HG03045 (cell line): ENCODE results near the gene MTMR3.
"Not testable (repeated sequence)": the region's sequence is repeated elsewhere in the genome, so short reads cannot be mapped to it uniquely, and the experiment has no call there.

Experiments used
- ATAC-seq: cut with Tn5 transposase; IDR thresholded peaks from one replicate; pipeline ENCODE4 v1.9.1; 2021; ENCODE audit warnings: mild to moderate bottlenecking, moderate library complexity; ENCODE audit not compliant: unreplicated experiment

Gene MTMR3

DNA sequence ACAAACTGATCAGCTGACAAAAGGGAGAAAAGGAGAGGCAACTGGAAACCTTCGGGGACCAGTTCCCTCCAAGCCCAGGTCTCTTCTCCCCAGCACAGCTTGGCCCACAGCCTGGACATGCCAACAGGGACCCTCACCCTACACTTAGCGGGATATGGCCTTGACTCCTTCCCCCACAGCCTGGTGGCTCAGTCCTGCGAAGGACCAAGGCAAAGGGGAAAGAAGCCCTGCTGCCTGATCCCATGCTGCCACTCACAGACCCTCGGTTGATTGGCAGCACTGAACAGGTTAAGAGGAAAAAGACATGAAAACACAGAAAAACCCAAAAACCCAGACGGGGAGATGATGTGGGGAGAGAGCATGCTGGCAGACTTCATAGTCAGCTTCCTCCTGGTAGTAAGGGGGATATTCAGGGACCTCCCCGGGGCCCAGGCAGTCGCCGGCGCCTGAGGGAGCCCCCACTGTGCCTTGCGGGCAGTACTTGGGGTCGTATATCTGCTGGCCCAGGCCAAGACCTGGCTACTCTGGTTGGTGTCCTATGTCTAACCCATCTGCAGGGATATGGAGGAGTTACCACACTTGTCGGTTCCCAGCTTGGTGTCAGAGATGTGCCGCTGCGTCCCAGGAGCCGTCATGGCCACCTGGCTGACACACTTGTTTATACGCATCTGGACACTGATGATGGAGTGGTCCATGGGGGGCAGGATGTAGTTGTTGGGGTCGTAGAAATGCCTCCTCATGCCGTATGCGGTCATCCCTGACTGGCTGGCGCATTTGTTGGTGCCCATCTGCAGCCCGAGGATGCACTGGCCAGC lies 163.1 kb downstream of the MTMR3 start:
- no peak for ATAC-seq

DNA sequence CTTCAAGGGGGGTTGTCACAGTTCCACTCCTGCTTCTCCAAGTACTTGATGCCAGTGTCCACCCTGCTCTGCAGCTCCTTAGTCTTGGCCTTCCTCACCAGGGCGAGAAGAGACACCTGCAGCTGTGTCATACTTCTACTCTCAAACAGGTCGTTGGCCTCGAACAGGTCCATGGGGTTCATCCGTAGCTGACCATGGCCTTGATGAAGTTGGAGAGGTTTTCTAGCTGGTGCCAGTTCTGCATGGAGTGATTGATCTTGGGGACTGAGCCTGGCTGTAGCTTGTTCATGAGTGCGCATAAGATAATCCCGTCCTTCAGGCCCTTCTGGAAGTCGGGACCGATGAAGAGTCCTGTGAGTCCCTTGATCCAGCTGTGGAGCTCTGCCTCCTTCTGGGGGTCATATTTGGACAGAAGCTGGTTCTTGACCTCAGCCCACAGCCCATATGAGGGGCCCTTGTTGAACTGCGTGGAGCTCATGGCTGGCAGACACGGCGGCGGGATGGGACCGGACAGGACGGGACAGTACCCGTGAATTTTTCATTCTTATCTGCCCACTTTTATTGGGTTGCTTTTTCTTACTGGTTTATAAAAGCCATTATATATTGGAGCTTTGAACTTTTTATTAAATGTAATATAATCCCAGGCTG lies 163.9 kb downstream of the MTMR3 start:
- no peak for ATAC-seq

DNA sequence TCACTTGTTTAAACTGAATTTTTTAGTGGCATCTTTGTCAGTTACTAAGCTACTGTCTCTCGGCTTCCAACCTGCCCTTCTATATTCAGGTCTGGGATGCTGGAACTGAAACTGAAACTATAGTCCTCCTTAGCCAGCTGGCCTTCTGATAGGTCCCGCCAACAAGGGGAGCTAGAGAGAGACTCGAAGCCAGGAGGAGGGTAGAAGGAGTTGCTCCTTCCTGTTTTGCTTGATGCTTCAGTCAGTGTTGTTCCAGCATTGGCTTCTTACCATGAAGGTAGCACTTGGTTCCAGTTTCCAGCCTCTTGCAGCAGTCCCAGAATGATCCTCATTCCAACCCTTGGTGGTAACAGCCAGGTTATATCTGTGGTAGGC lies 164.4 kb downstream of the MTMR3 start:
- no peak for ATAC-seq

DNA sequence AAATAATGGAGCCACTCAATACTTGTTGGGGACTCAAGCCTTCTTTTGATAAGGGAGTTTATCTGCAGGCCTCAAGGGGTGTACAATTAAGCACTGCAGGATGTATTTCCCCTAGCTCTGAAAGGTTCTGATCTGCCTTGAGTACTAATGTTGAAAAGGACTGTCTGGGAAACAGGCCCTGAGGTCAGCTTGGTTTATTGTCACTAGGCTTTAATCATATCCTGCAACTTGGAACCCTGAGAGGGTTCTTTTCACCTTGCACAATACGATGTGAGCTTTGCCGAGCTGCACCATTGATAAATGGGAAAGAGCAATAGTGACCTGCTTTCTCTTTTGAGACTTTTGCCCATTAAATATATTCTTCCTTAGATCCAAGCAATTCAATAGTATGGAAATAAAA lies 165.7 kb downstream of the MTMR3 start:
- ATAC-seq, result no peak

DNA sequence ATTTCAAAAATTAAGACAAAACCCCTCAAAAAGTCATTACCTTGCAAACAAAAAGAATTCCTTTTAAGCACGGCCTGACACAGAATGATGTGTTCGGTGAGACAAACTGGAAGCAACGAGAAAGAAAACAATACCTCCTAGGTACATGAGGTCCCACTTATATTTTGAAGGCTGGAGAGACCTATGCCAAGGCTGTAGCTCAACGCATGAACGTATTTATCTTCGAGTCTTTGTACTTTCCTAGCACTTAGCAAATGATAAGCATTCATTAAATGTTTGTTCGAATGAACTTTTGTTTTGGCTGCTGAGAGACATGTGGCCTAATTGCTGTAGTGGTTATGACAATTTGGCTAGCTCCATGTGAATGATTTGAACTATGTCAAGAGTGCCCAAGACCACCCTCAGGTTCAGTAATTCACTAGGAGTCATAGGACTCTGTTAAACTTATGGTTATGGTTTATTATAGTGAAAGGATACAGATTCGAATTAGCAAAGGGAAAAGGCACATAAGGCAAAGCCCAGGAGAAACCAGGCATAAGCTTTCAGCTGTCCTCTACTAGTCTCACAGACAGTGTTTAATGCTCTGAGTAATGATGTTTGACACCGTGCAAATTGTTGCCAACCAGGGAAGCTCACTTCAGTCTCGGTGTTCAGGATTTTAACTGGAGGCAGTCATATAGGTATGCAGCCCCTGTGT lies 171.2 kb downstream of the MTMR3 start:
- no peak for ATAC-seq

DNA sequence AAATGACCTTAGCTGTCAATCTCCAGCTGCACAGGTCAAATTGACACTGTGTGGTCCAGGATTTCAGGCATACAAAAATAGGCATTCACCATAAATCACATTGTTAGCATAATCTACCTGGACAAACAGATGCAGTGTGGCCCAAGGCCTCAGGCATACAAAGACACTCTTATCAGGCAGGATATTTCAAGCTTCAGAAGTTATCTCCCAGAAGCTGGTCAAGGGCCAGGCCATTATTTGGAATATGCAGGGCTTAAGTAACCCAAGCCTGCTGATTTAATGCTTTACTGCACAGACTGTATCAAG lies 171.7 kb downstream of the MTMR3 start:
- ATAC-seq, result no peak

DNA sequence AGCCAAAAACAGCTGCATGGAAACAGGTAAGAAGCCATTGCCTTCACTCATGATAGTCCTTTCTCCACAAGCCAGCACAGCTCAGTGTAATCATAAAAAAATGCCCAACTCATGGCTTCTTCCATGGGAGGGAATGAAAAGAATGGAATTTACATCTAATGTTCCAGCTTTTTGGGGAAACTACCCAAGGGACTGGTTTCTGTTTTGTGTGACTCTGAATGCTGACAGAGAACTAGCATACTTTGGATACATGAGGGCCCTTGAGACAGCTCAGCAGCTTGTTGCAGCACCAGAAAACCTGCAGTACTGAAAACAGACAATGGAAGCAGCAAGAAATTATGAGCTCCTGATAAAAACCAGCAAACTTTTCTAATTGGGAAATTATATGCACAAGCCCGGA lies 173.0 kb downstream of the MTMR3 start:
- no peak for ATAC-seq

DNA sequence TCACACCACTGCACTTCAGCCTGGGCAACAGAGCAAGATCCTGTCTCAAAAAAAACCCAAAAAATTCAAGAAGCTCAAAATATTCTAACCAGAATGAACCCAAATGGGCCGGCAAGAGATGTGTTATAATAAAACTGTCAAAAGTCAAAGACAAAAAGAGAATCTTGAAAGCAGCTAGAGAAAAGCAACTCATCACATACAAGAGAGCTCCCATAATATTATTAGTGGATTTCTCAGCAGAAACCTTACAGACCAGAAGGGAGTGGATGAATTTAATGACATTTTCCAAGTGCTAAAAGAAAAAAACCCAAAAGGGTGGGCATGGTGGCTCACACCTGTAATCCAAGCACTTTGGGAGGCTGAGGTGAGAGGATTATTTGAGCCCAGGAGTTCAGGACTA lies 174.4 kb downstream of the MTMR3 start:
- ATAC-seq, result no peak

DNA sequence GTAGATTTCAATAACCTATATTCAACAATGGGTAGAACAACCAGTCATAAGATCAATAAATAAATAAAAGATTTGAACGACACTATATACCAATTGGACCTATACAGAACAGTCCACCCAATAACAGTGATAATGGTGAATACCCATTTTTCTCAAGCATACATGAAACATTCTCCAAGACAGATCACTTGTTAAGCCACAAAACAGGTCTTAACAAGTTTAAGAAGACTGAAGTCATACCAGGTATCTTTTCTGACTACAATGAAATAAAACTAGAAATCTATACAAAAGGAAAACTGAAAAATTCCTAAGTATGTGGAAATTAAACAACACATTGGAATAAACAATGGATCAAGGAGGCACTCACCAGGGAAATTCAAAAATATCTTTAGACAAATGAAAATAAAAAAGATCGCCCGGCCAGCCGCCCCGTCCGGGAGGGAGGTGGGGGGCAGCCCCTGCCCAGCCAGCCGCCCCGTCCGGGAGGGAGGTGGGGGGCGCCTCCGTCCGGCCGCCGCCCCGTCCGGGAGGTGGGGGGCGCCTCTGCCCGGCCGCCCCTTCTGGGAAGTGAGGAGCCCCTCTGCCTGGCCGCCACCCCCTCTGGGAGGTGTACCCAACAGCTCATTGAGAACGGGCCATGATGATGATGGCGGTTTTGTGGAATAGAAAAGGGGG lies 176.5 kb downstream of the MTMR3 start:
- not testable (repeated sequence) for ATAC-seq

DNA sequence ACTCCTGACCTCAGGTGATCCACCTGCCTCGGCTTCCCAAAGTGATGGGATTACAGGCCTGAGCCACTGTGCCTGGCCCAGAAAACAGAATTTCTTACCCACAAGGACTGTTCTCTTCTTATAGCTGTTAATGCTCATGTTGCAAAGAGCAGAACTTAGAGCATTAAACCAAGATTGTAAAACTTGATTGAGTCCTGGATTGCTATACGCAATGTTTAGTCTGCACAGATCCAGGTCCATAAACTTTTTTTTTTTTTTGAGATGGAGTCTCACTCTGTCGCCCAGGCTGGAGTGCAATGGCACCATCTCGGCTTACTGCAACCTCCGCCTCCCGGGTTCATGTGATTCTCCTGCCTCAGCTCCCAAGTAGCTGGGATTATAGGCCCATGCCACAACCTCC lies 178.1 kb downstream of the MTMR3 start:
- not testable (repeated sequence) for ATAC-seq

DNA sequence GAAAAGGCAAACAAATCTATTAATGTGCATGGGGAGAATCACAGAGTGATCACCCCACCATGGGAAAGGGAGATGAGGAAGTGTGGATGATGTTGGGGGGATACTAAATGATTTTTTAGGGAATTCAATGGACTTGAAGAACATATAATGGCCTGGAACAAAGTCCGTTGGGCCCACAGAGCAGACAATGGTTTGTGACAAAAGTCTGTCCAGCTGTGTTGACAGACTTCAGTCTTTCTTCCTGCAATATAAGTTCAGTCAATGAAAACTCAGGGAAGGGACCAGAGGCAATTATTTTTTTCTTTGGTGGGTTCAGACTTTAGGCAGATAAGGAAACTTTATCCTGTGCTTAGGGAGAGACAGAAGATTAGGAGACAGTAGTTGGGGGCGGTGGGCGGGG lies 179.3 kb downstream of the MTMR3 start:
- ATAC-seq, result no peak

DNA sequence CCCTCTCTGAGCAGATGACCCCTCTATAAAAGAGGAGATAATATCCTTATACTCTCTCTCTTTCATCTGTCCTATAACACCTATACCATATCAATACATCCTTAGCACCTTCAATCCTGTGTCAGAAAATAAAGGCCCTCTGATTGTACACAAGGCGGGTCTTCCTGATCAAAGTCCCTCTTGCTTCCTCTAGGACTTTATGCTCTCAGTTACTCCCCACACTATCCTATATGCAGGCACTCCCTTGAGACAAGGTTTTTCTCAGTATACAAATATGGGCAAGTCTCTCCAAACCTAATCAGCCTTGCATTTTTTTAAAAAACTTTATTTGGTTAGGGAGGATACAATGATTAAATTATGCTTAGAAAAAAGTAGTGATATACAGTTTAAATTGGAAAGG lies 180.0 kb downstream of the MTMR3 start:
- no peak for ATAC-seq

DNA sequence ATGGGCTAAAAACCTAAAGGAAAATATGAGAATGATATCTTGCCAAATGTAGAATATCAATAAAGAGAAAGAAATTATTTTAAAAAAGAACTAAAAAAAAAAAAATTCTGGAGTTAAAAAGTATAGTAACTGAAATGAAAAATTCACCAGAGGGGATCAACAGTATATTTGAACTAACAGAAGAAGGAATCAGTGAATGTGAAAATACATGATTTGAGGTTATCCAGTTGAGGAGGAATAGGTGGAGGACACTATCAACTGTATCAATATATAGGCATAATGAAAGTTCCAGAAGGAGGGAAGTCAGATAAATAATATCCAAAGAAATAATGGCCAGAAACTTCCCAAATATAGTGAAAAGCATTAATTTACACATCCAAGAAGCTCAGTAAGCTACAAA lies 181.2 kb downstream of the MTMR3 start:
- no peak for ATAC-seq

DNA sequence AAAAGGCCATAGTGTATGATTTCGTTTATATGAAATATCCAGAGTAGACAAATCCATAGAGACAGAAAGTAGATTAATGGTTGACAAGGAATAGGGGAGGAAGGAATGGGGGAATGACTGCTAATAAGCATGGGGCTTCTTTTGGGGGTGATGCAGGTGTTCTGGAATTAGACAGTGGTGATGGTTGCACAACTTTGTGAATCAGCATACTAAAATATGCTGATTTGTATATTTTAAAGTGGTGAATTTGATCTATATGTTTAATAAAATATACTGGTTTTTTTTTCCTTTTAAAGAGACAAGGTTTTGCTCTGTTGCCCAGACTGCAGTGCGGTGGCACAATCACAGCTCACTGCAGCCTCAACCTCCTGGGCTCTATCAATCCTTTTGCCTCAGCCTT lies 190.8 kb downstream of the MTMR3 start:
- ATAC-seq, result no peak

DNA sequence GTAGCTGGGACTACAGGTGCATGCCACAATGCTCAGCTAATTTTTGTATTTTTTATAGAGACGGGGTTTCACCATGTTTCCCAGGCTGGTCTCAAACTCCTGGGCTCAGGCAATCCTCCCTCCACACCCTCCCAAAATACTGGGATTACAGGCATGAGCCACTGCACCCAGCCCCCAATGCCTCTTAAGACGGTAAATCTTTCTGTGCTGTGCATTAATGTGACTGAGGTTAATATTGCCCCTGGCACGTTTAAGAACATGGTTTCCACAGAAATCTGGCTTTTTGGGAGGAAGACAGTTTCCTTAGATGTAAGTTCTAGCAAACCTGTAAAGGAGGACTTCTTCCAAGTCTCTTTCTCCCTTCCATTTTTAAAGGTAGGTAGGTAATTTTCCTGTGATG lies 191.2 kb downstream of the MTMR3 start:
- ATAC-seq, result no peak

DNA sequence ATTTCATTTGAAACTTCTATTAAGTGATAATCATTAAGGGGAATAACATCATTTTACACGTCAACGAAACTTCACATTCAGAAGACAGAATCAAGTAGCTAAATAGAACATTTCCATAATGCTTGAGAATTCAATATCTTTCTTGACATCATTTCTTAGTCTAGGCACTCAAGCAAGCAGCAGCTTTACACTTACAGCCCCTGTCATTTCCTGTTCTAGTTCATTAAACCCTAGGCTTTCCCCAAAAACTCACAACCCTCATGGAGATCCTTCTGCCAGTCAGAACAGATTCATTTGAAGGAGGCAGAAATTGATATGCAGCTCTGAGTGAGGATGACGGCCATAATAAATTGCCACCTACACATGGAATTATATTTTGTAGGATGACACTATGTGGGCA lies 192.0 kb downstream of the MTMR3 start:
- no peak for ATAC-seq

DNA sequence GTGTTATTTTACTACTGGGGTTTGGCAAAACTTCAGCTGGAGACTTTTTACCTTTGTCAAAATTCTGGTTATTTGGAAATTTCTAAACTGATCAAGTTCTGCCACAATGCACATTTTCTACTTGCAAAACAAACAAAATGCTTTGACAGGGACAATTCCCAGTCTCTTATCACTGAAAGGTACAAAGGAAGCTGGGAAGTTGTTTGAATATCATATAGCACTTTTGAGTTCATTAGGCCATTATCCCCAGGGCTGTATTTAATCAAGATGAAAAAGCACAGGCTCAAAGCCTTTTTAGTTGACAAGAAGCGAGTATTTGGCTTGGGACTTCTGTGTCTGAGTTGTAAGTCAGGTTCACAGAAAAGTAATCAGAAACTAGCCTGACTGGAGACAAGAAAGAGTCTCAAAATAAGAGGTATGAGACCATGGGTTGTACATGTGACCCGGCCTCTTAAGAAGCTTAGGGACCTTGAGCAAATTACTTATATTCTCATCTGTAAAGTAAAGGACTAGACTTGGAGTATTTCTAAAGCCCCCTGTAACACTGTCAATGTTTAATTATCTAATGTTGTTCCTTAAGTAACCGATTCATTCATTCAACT lies 194.4 kb downstream of the MTMR3 start:
- no peak for ATAC-seq

DNA sequence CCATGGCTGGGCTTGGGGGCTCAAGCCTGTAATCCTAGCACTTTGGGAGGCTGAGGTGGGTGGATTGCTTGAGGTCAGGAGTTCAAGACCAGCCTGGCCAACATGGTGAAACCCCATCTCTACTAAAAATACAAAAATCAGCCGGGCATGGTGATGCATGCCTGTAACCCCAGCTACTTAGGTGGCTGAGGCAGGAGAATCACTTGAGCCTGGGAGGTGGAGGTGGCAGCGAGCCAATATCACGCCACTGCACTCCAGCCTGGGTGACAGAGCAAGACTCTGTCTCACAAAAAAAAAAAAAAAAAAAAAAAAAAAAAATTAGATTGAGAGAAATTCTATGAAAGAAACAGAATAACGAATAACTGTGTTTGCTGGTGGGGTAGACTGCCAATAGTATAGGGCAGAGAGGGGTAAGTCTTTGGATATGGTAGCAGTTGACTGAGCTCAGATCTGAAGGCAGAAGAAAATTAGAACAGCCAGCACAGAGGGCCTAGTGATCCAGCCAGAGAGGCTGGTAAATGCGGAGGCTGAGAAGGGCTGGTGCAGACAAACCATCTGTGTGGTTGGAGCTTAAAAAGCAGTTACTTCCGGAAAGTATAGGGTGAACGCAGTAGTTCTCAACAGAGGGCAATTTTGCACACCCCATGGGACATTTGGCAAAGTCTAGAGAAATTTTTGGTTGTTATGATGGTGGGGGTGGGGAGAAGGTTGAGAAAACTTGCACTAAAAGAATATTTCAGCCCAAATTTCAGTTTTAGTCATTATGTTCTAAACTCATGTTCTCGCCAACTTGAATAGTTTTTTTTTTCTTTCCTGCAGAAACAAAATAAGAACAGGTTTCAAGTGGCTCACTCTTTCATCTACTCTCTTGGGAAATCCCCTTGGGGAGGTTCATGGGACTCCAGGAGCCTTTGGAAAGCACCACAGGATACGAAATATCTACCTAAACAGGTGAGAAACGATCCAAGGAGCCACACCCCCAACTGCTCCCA lies 195.6 kb downstream of the MTMR3 start:
- no peak for ATAC-seq

DNA sequence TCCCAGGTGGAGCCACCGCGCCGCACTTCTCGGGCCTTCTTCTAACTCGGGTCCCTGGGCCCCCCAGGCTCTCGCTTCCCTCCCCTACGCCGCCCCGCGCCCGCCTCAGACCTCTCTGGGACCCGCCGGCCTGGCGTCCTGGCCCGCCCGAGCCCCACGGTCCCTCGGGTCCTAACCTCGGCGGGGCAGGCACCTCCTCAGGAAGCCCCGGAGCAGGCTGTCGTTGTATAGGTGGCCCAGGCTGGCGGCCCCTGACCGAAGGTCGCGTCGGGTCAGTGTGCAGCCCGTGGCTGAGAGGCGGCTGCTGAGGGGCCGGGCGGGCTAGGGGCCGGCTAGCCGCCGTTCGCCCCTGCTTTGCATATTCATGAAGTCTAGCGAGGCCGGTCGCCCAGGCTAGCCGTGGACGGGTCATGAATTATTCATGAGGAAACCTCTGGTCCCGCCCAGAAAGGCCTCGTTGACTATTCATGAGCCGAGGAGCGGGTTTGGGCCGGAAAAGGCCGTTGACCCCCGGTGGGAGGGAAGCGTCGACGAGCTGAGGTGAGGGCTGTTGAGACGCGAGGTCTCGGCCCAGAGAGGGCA lies 197.1 kb downstream of the MTMR3 start, which contains the start of gene HORMAD2:
HORMAD2 (plus strand) TSS at position 513 of the 582 bp plus-strand sequence. CDS start 13,489 bp downstream, outside the sequence.
- ATAC-seq, result no peak
